GM21390 (cell line): ENCODE data around the gene DPYSL5.

Source experiments
- ATAC-seq: cut with Tn5 transposase; IDR thresholded peaks from one replicate; pipeline ENCODE4 v1.9.1; 2021; ENCODE audit not compliant: unreplicated experiment

Gene DPYSL5

DNA sequence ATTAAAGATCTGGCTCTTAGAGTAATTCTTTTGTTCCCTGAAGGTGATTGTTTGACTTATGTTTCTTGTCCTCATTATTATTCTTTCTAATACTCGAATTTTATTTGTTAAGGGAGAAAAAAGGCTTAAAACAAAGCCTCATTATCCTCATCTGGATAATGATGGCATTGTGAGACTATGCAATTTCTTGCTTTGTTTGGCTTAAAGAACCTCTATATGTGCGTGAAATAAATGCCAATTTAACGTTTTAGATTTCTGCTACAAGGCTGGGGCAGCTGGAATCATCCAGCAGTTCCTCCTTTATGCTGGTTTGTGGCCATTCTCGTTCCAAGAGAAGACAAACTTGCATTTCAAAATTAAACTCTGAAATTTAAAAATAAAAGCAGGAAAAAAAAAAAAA lies 4.9 kb upstream of the DPYSL5 start:
- ATAC-seq, result no peak

DNA sequence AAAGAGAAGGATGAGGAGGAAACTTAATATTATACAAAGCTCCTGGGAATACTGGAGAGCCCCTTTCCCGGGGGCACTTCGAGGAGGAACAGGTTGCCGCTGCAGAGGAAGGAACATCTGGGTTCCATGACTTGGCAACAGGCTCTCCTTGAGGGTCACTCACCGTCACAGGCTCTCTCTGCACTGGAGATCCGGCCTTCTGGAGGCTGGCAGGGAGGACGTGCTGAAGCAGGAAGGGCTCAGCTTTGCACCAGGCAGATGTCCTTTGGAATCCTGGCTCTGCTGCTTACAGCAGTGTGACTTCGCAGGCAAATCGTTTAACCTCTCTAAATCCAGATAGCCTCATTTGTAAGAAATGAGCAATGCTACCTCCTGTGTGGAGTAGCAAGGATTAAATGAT lies 2.9 kb upstream of the DPYSL5 start:
- no peak for ATAC-seq

DNA sequence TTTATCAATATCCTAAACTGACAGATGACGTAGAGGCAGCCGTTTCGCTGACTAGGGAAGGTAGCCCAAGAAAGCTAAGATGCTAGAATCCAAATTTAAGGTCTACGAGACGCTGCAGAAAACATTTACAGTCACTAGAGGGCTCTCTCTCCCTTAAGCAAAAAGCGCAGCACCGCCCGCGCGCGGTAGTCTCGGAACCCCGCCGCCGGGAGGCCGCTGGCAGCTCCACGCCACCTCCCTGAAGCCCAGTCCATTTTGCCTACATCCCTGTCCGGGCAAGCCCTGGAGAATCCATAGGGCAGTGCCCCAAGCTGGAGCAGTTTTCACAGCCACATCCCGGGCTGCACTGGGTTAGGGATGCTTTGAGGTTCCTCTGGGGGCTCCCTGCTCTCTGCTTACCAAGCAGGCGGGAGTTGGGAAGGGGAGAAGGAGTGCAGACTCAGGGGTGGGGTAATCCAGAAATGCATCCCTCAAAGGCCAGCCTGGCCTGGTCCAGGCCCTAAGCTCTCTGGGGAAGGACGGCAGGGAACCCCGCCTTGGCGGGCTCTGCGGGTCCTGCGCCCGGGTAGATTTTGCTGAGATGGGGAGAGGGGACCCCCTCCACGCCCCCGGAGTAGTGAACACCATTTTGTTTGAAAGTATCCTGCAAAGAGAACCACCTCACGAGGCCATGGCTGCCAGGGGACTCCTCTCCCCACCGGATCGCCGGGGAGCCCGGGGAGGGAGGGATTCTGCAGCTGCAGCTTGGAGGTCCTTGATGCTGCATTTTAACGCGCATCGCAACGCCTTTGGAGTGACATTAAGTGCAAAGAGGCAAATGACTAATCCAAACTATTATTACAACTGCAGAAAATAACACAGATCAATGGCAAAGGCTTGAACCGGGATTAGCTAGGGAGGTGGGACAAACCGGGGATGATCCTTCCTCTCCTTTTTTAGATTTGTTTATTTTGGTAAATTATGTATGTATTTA lies 1.3 kb upstream of the DPYSL5 start:
- no peak for ATAC-seq

DNA sequence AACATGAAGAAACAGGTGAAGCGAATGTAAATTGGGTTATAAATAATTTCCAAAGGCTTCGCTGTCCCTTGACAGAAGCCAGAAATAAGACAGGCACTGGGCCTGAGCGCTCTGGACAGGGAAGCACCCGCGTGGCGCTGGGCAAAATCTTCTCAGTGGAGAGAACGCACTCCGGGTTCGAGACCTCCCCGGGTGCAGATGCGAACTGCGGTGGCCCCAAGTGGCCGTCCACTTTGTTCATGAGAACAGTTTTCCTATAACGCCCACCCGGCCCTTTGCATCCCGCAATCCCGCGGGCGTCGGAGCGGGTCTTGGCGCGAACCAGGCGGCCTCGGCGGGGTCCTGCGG lies 651 bp upstream of the DPYSL5 start:
- ATAC-seq, result no peak

DNA sequence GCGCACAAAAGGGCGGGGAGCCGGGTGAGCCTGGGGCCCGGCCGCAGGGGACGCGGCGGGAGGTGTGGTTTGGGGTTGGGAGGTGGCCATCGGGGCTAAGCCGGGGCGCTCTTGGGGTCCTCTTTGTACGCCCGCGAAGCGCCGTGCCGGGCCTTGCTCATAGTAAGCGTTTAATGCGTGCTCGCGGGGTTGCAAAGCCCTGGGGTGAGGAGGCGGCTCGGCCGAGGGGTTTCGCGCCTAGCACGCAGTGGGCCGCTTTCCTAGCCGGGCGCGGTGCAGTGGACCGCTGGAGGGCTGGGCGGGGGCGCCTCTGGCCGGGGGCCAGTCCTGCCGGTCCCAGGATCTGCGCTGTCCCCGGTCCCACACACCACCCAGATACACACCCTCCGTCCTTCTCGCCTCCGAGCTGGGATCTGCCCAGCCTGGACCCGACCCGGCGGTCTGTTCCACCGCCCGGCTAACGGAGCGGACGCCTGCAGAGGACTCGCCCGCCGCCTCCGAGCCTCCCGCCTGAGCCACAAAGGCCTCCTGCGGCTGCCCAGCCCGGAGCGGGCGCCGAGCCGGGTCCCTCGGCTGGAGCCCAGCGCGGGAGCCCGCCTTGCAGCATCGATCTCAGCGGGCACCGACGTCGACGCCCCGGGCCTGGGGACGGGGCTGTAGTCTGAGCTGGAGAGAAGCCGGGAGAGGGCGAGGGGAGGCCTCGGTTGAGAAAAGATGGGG lies 564 bp downstream of the DPYSL5 start:
- ATAC-seq, result no peak

DNA sequence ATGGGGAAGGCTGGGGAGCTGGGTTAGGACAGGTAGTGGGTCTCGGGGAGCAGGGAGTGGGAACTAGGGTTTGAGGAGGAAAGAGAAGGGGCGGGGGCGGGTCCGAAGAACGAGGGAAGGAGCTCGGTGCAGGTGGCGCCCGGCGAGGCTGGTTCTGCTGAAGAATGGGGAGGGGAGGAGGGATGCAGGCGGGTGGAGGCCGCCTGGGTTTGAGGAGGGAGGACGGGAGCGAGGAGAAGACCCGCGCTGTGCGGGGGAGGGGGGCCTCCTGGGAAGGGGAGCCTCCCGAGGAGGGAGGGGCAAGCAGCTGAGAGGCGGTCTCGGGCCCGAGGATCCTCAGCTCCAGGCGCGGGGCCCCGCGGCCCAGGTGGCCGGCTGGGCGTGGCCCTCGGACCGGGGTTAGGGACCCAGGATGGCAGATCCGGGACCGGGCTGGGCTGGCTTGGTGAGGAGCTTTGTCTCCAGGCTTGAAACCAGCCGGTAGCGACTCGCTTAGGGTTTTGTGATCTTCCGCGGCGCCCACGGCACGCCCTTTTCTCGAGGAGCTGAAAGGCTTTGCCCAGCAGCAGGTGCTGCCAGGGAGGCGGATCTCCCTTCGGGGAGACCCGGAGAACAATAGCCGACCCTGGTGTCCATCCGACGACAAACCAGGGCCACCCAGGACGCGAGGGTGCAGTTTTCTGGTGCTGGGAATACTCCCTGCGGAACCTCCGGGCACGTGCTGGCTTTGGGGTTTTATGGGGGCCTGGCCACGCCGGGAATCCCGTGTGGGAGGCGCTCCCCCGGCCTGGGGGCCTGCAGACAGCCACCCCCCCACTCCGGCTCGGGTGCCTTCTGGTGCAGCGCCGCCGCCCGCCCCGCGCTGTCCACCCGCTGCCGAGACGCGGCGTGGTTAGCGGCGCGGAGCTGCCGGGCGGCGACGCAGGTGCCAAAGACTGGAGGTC lies 1.4 kb downstream of the DPYSL5 start:
- ATAC-seq, result no peak

DNA sequence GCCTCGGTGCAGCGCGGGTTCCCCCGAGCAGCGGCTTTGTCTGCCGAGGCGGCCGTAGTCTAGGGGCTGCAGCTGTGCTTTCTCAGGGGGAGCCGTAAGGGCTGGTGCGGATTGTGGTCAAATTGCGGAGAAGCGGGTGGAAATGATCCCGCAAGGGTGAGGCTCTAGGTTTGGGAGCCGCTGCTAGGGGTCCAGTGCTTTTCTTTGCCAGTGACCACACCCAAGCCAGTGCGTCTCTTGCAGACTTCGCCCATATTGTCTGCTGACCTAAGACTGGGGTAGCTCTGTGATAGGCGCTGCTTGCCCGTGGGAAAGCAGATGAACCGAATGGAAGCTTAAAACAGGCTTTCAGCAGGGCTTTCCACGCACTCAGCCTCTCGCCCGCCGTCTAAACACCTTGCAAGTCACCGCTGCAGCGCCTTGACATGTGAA lies 2.1 kb downstream of the DPYSL5 start:
- ATAC-seq, result no peak

DNA sequence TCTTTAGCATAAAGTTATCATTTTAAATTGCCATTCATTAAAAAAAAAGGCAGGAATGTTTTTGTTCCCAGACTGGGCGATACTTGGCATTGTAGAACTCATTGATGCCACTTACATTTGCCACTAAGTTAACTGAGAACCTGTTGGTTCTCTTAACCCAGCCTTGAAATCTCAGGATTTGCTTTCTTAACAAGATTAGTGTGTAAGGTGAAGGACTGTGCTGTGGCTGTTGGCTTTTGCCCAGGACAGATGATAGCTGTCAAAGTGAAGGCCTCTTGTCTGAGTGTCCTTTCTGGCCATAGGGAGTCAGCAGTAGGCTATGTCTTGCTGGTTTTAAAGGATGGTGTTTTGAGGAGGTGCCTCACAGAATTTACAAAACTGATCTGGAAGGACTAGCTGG lies 2.6 kb downstream of the DPYSL5 start:
- ATAC-seq, result no peak

DNA sequence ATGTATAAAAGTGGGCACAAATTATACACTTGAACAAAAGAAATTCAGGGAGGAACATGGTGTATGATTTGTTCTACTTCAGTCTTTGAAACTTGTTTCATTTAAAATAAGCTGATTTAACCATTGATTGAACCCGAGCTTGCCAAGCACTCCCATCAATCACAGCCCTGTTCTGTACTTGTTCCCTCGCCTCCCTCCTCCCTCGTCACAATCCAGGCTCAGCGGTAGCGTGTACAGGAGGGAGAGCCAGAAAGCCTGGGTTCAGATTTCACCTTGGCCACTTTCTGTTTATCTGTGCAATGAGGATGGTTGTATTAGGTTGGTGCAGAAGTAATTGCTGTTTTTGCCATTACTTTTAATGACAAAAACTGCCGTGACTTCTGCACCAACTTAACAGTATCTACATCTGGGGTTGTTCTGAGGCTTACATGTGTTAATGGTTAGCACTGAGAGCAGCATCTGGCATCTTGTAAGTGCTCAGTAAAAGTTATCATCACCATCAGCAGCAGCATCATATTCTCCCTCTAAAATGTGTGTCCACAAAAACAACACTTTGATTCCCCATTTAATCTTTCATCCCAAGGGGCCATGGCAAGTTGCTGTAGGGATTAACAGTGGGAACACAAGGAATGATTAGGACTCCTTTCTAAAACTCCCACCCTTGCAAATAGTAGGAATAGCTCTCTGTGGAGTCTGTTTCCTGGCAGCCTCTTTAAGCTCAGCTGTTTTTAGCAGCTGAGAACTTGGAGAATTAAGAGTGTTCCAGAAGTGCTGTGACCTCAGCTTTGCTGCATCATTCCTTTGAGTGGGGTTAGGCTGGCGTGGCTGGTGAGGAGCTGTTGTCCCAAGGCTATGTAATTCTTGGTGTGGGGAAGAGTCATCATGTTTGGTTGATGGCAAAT lies 4.7 kb downstream of the DPYSL5 start:
- ATAC-seq, result no peak

DNA sequence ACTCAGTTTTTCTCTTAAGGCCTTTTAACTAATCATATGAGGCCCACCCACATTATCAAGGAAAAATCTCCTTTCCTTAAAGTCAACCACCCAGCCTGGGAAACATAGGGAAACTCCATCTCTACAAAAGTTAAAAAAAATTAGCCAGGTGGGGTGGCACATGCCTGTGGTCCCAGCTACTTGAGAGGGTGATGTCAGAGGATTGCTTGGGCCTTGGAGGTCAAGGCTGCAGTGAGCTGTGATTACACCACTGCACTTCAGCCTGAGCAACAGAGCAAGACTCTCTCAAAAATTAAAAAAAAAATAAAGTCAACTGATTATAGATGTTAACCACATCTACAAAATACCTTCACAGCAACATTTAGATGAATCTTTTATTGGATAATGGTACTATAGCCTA lies 5.8 kb downstream of the DPYSL5 start:
- ATAC-seq, result no peak

DNA sequence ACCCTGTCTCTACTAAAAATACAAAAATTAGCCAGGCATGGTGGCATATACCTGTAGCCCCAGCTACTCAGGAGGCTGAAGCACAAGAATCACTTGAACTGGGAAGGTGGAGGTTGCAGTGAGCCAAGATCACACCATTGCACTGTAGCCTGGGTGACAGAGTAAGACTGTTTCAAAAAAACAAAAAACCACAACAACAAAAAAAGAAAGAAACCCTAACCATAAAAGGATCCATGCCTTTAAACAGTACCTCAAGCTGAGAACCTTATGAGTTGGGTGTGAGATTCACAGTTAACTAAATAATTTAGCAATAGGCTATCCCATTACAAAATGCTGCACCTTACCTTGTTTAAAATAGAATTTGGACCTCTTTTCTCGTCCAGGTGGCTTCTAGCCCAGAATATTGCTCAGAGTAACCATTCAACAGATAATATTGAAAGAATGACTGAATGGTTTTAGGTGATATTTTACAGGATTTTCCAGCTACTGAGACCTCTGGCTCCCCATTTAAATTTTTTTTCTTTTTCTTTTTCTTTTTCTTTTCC lies 6.4 kb downstream of the DPYSL5 start:
- ATAC-seq, result no peak

DNA sequence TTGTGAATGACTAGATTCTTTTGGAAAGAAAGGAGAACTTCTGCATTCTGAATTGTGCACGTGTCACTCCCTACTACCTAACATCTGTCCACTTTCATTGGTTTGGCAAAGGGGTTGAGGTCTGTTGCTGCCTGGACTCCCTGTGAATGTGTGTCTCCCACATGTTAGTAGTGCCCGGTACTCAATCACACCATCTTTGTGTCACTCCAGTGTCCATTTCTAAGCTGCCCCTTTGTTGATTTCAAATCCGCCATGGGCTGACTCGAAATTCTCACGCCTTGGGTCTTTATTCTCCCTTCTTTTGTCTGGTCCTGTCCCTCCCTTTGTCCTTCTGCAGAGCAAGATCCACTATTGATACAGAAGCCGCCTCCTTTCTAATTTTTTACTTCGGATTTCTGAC lies 7.5 kb downstream of the DPYSL5 start:
- no peak for ATAC-seq

DNA sequence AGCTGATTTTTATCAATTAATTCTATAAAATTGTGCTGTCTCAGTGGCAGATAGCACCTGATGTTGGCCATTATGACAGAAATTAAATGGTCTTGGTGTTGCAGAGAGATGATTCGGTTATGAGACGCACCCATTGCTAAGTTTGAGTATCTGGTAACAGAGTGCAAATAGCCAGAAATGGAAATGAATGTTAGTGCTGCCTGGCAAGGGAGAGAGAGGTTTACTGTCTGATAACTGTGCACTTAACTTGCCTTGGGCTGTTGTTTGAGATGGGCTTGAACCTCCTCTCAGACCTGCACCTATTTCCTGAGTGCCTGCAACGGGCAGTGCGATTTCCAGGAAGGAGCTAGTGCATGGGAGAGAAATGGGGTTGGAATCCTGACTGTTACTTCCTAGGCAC lies 11.7 kb downstream of the DPYSL5 start:
- ATAC-seq, result no peak

DNA sequence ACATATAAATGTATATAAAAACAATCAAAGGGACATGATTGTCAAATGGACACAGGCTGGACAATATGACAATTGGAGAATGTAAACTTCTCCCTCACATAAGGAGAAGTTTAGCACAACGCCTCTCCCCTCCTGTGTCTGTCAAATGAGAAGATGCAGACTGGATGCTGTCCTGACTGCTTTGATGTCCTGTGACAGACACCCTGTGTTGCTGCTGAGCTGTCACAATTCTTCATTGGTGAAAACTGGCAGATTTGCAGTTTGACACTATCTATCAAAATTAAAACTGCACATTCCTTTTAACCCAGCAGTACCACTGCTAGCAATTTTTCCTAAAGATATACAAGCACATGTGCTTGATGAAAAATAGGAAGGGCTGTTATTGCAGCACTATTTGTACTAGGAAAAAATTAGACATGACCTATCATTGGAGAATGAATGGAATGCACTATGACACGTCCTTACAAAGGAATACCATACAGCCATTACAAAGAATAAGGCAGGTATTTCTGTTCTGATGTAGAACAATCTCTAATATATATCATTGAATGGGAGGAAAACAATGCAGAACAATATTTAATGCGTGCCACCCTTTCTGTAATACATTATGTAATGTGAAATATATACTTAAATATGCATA lies 12.4 kb downstream of the DPYSL5 start:
- no peak for ATAC-seq

DNA sequence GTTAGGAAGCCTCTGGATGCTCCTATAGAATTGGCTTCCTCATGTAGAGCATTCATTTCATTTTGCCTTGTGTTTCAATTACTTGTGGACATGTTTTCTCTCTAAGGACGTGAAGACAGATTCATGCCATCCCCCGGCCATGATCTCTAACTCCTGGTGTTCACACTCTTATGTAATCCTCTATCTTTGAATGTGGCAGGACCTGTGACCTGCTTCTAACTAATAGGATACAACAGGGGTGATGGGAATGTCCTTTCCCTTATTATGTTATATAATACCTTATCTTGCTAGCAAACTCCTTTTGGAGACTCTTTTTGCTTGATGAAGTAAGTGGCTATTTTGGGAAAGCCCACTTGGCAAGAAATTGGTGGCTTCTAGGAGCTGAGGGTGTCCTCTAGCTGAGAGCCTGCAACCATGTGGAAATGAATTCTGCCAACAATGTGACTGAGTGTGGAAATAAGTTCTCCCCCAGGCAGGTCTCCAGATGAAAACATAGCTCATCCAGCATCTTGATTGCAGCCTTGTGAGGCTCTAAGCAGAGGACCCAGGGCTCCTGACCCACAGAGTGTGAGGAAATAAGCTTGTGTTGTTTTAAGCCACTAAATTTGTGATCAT lies 13.8 kb downstream of the DPYSL5 start:
- no peak for ATAC-seq

DNA sequence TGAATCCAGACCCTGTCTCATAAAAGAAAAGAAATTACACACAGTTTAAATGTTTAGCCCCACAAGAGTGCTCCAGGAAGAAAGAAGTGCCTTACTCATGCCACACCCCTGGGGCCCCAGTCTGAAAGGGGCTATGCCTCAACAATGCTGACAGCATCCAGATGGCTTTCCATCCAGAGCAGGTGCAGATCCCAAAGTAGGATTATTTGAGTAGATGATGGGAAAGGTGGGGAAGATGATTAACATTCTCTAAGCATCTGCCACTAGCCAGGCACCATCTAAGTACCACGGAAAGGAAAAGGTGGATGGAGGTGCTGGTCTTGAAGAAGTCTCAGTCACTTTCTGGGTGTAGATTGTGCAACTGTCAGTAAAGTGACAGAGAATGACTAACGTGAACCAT lies 16.3 kb downstream of the DPYSL5 start:
- no peak for ATAC-seq

DNA sequence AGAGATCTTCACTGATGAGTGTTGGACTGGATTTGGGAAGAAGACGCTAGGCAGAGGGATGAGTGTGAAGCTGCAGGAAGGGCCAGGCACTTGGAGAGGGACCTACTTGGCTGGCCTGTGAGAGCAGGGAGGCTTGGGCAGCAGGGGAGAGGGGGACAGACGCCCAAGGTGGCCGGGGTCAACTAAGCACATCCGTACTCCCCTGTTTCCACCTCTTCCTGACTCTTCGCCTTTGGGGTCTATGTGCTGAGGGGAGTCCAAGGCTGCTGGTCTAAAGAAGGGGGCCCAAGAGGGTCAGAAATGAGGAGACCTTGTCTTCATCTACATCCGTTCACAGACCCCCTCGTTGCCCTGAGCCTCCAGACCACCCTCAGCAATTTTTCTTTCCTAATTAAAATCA lies 16.7 kb downstream of the DPYSL5 start:
- ATAC-seq, result no peak

DNA sequence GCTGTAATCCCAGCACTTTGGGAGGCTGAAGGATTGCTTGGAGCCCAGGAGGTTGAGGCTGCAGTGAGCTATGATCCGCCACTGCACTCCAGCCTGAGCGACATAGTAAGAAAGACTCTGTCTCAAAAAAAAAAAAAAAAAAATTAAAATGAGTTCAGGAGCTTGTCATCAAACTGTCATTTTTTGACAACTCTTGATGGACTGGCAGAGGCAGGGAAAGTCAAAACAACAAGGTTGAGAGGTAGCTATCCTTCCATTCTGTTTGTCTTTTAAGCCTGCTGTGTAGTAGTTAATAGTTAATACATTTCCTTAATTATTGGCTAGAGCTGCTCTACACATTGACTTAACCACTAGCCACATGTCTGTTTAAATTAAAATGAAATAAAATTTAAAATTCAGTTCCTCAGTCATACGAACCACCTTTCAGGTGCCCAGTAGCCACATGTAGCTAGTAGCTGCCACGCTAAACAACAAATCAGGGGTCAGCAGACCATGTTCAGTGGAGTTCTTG lies 22.7 kb downstream of the DPYSL5 start:
- no peak for ATAC-seq
